ENCODE measurements around the gene PHTF2. TPM values are rescaled to one million over a fixed set of nuclear protein-coding genes. Genes with fewer than 3 reads are reported as not detected.
"Not testable (repeated sequence)": the region's sequence is repeated elsewhere in the genome, so short reads cannot be mapped to it uniquely, and the experiment has no call there.

PHTF2 gene
- total RNA-seq, 4 donors from 2014 or later: 15.1 to 28.8 (median 20.1) TPM

- H3K27ac ChIP-seq: no peak overlapping the region
- WGBS, 2 donors (ENCODE audit: low coverage in 1 of 2): 50 to 61% methylated on average over 3 of the region's 3 CpGs
- H3K36me3 ChIP-seq: no peaks in the 10 kb centered on the region
- H3K9me3 ChIP-seq: no peaks in the 10 kb centered on the region
- H3K4me3 ChIP-seq: no peak overlapping the region
- H3K27me3 ChIP-seq: no peaks in the 10 kb centered on the region
- no peak for ATAC-seq
- TF ChIP-seq CTCF (IDR thresholded peaks at IDR 0.05) (no peak), EP300 (IDR thresholded peaks at IDR 0.05) (no peak), POLR2A (IDR thresholded peaks at IDR 0.05) (no peak), POLR2AphosphoS5 (IDR thresholded peaks at IDR 0.05) (no peak)
- peaks cover 0 to 37% (median 0%) of the 10 kb centered on the region in 3 donors for H3K4me1 ChIP-seq
Measured at GRCh38 chr7:77866370-77866769, 67.8 kb downstream of the PHTF2 start.

DNA sequence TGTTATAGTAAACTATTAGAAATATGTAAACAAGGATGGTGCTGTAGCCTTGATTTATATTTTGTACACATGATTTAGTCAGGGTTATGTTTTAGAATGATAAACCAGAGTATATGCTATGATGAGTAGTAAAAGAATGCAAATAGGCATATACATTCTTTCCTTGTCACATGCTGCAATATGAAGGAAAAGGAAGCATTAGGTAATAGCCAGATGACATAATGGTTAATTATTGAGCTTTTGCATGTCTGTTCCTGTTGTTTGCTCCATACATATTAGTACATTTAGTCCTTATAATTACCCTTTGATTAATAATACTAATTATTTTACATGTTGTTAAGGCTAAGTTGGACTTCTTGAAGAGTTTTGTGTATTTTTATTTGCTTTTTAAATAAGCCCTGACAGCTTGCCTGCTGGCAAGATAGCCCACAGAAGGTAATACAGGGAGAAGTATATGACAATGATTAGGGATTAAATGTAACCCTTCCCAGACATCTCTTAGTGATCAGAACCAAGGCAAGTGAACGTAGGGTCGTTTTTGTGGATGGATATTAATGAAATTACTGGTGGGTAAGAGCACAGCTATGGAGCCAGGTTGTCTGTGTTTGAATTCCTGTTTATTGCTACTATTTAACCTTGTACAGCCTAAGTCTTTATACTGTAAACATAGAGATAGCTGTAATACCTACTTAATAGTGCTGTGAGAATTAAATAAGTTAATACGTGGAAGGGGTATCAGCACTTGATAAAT lies 68.4 kb downstream of the PHTF2 start:
- Histone ChIP-seq H3K4me3 (no peak overlapping the region), H3K27ac (no peak overlapping the region), H3K9me3 (no peaks in the 10 kb centered on the region), H3K4me1 (peaks cover 0 to 37% (median 0%) of the 10 kb centered on the region in 3 donors), H3K36me3 (no peaks in the 10 kb centered on the region), H3K27me3 (no peaks in the 10 kb centered on the region)
- 47% methylated on average over 2 to 3 of the region's 3 CpGs for WGBS, 2 donors (ENCODE audit: low coverage in 1 of 2)
- no peak for ATAC-seq
- TF ChIP-seq EP300 (IDR thresholded peaks at IDR 0.05): no peak
- TF ChIP-seq POLR2A (IDR thresholded peaks at IDR 0.05): no peak
- no peak for TF ChIP-seq POLR2AphosphoS5 (IDR thresholded peaks at IDR 0.05)
- TF ChIP-seq CTCF (IDR thresholded peaks at IDR 0.05): no peak

GRCh38 chr7:77867537-77867865 lies 68.9 kb downstream of the PHTF2 start:
- 82% methylated on average over 1 of the region's 1 CpG for WGBS, 2 donors (ENCODE audit: low coverage in 1 of 2)
- no peak for TF ChIP-seq POLR2AphosphoS5 (IDR thresholded peaks at IDR 0.05)
- no peak for TF ChIP-seq POLR2A (IDR thresholded peaks at IDR 0.05)
- no peak for TF ChIP-seq EP300 (IDR thresholded peaks at IDR 0.05)
- TF ChIP-seq CTCF (IDR thresholded peaks at IDR 0.05): no peak
- Histone ChIP-seq H3K36me3 (no peaks in the 10 kb centered on the region), H3K4me3 (no peak overlapping the region), H3K27ac (no peak overlapping the region), H3K9me3 (no peaks in the 10 kb centered on the region), H3K27me3 (no peaks in the 10 kb centered on the region), H3K4me1 (peaks cover 0 to 37% (median 0%) of the 10 kb centered on the region in 3 donors)
- ATAC-seq: no peak

- not testable (repeated sequence) for H3K4me3 ChIP-seq, H3K27me3 ChIP-seq, ATAC-seq, H3K4me1 ChIP-seq, H3K36me3 ChIP-seq, H3K9me3 ChIP-seq, H3K27ac ChIP-seq
- WGBS, 2 donors (ENCODE audit: low coverage in 1 of 2): 80 to 91% methylated on average over 1 of the region's 1 CpG
Measured at GRCh38 chr7:77872256-77872655, 73.7 kb downstream of the PHTF2 start.

GRCh38 chr7:77873416-77874327 lies 75.1 kb downstream of the PHTF2 start:
- not testable (repeated sequence) for H3K4me1 ChIP-seq, ATAC-seq, H3K27ac ChIP-seq

DNA sequence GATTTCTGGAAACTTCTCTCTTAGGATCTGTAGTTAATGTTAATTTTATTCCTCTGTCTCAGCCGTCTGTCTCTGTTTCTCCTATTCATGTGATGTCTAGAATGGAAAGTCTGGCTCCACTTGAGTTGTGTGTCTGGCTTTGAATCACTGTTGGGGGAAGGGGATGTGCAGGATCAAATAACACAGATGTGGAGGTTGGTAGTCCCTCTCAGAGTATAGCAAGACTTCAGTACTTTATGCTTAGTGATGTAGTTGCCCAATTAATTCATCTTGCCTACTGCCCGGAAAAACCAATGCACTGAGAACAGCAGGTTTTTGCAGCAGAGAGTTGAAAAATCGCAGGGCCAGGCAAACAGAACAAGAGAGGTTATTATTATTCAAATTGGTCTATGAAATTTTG lies 79.2 kb downstream of the PHTF2 start:
- Histone ChIP-seq H3K27ac (no peak overlapping the region), H3K27me3 (no peaks in the 10 kb centered on the region), H3K4me1 (no peaks in the 10 kb centered on the region), H3K9me3 (no peaks in the 10 kb centered on the region), H3K4me3 (no peak overlapping the region), H3K36me3 (no peaks in the 10 kb centered on the region)
- TF ChIP-seq CTCF (IDR thresholded peaks at IDR 0.05): no peak
- no peak for TF ChIP-seq EP300 (IDR thresholded peaks at IDR 0.05)
- TF ChIP-seq POLR2A (IDR thresholded peaks at IDR 0.05): no peak
- TF ChIP-seq POLR2AphosphoS5 (IDR thresholded peaks at IDR 0.05): no peak
- no peak for ATAC-seq
- 84 to 94% methylated on average over 2 to 3 of the region's 3 CpGs for WGBS, 2 donors (ENCODE audit: low coverage in 1 of 2)

More at GRCh38 chr7:77873416-77874327, 75.1 kb downstream of the PHTF2 start:
- not testable (repeated sequence) for H3K4me3 ChIP-seq, H3K36me3 ChIP-seq, H3K9me3 ChIP-seq, H3K27me3 ChIP-seq
- 79 to 83% methylated on average over 3 to 6 of the region's 7 CpGs for WGBS, 2 donors (ENCODE audit: low coverage in 1 of 2)
